ENCODE results near the gene PAXX.

Gene PAXX

DNA sequence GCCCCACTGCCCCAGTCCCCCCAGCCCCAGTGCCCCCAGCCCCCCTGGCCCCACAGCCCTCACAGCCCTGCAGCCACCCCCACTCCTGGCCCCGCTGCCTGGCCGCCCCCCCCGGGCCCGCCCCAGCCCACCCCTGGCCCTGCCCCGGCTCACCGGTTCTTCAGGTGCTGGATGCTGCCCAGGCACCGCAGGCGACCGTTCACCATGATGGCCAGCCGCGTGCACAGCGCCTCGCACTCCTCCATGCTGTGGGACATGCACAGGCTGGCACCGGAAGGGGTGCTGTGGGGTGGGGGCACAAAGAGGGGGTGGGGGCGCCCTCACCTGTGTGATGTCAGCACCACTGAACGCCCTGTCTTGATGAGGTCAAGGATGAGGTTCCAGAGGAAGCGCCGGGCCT is 17.0 kb downstream of the PAXX start:
- Histone ChIP-seq H3K27ac (replicated peaks) (no peak overlapping the region), H3K4me3 (replicated peaks; ENCODE audit: insufficient read depth, low read length) (no peak overlapping the region), H3K27me3 (ENCODE audit: insufficient read depth, poor library complexity, severe bottlenecking) (no peaks in the 10 kb centered on the region)
- DNase-seq (ENCODE audit: low read depth in 1 of 2, low spot score in 1 of 2), result no peak
- TF ChIP-seq SPI1 (IDR thresholded peaks at IDR 0.05; ENCODE audit: borderline replicate concordance, low read depth) (no peak), POLR2AphosphoS5 (IDR thresholded peaks at IDR 0.05; ENCODE audit: low read depth) (no peak), GABPA (IDR thresholded peaks at IDR 0.05; ENCODE audit: low read depth) (no peak), CTCF (IDR thresholded peaks at IDR 0.05; ENCODE audit: insufficient read depth, low read length) (no peak), REST (IDR thresholded peaks at IDR 0.05; ENCODE audit: insufficient replicate concordance, low read depth) (no peak)

- no peak overlapping the region for H3K27ac ChIP-seq (replicated peaks)
- no peaks in the 10 kb centered on the region for H3K27me3 ChIP-seq (ENCODE audit: insufficient read depth, poor library complexity, severe bottlenecking)
- no peak overlapping the region for H3K4me3 ChIP-seq (replicated peaks; ENCODE audit: insufficient read depth, low read length)
- DNase-seq (ENCODE audit: low read depth in 1 of 2, low spot score in 1 of 2), result no peak
- TF ChIP-seq REST (IDR thresholded peaks at IDR 0.05; ENCODE audit: insufficient replicate concordance, low read depth), result no peak
- no peak for TF ChIP-seq CTCF (IDR thresholded peaks at IDR 0.05; ENCODE audit: insufficient read depth, low read length)
- TF ChIP-seq POLR2AphosphoS5 (IDR thresholded peaks at IDR 0.05; ENCODE audit: low read depth), result no peak
- TF ChIP-seq GABPA (IDR thresholded peaks at IDR 0.05; ENCODE audit: low read depth), result no peak
- TF ChIP-seq SPI1 (IDR thresholded peaks at IDR 0.05; ENCODE audit: borderline replicate concordance, low read depth), result no peak
Measured at GRCh38 chr9:137009938-137010732, 17.9 kb downstream of the PAXX start.

DNA sequence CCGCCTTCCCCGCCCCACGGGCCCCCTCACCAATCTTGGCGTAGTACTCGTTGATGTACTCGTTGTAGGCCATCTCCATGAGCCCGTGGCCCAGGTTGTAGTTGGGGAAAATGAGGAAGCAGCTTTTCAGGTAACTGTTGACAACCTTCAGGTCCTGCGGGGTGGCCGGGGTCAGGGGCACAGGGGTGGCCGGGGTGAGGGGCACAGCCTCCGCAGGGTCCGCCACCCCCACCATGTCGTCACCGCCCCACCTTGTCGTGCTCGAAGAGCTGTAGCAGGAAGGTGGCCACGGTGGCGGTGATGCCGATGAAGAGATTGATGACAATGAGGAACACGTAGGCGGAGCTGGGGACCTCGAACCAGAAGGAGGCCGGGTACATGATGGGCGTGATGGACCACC is 18.9 kb downstream of the PAXX start:
- Histone ChIP-seq H3K27me3 (ENCODE audit: insufficient read depth, poor library complexity, severe bottlenecking) (no peaks in the 10 kb centered on the region), H3K4me3 (replicated peaks; ENCODE audit: insufficient read depth, low read length) (no peak overlapping the region), H3K27ac (replicated peaks) (no peak overlapping the region)
- DNase-seq (ENCODE audit: low read depth in 1 of 2, low spot score in 1 of 2), result no peak
- no peak for TF ChIP-seq POLR2AphosphoS5 (IDR thresholded peaks at IDR 0.05; ENCODE audit: low read depth)
- no peak for TF ChIP-seq GABPA (IDR thresholded peaks at IDR 0.05; ENCODE audit: low read depth)
- no peak for TF ChIP-seq CTCF (IDR thresholded peaks at IDR 0.05; ENCODE audit: insufficient read depth, low read length)
- TF ChIP-seq SPI1 (IDR thresholded peaks at IDR 0.05; ENCODE audit: borderline replicate concordance, low read depth), result no peak
- no peak for TF ChIP-seq REST (IDR thresholded peaks at IDR 0.05; ENCODE audit: insufficient replicate concordance, low read depth)

Measured in HL-60 (cell line).